T-cell (primary cell): ENCODE results near the gene RINL. TPM values are rescaled to one million over a fixed set of nuclear protein-coding genes. Genes with fewer than 3 reads are reported as not detected.

Experiments used
- ATAC-seq, 4 experiments: fragments of 200-7000 bp in 3 of 4; fragments of 150-1000 bp in 1 of 4; cut with Tn5 transposase; replicated peaks in 1 of 4; 1 replicate in 3 of 4; 2 replicates in 1 of 4; pipeline ENCODE4 v1.10.0; 2021; ENCODE audit warnings: moderate library complexity in 3 of 4, mild to moderate bottlenecking in 2 of 4, moderate number of reproducible peaks in 1 of 4
- CTCF ChIA-PET, 2 donors: fragments of 300-600 bp; sonication (Branson Sonifier 250); formaldehyde crosslinking; loops; one replicate each; lab custom pipeline; 2022; ENCODE audit warnings: antibody characterized with exemption in 2 of 2; lab: Charles Lee
- POLR2A ChIA-PET, 2 donors: fragments of 300-600 bp; sonication (Branson Sonifier 250); formaldehyde crosslinking; loops; one replicate each; lab custom pipeline; 2022; ENCODE audit warnings: antibody characterized with exemption in 2 of 2; lab: Charles Lee
- DNase-seq, 35 experiments: peaks; one replicate each; pipeline versions ENCODE4 v3.0.0 to v3.0.0-alpha.2; 2013 to 2023
- H3K27ac ChIP-seq: one replicate; pipeline ENCODE4 v1.5.1; 2013; ENCODE audit warnings: low read length
- H3K27me3 ChIP-seq, 2 experiments: replicated peaks in 1 of 2; 1 replicate in 1 of 2; 2 replicates in 1 of 2; pipeline versions ENCODE4 v1.6.1 to v1.7.0; 2013; ENCODE audit warnings: low read length in 1 of 2, mixed read lengths in 1 of 2; ENCODE audit not compliant: control insufficient read depth in 2 of 2, insufficient read depth in 2 of 2; ENCODE audit errors: extremely low read depth in 1 of 2
- H3K36me3 ChIP-seq, 2 donors: 1 replicate in 1 of 2; 2 replicates in 1 of 2; pipeline versions ENCODE4 v1.6.1 to v1.7.0; 2013; ENCODE audit warnings: low read length in 1 of 2; ENCODE audit not compliant: control insufficient read depth in 2 of 2, insufficient read depth in 1 of 2; ENCODE audit errors: extremely low read depth in 1 of 2
- H3K4me1 ChIP-seq, 2 experiments: 1 replicate in 1 of 2; 2 replicates in 1 of 2; pipeline versions ENCODE4 v1.6.1 to v1.7.0; 2013; ENCODE audit warnings: low read length in 2 of 2, mixed read lengths in 1 of 2; ENCODE audit not compliant: insufficient read depth in 2 of 2, control insufficient read depth in 1 of 2; ENCODE audit errors: extremely low read depth in 1 of 2
- H3K4me3 ChIP-seq, 2 donors: 1 replicate in 1 of 2; 2 replicates in 1 of 2; pipeline versions ENCODE4 v1.5.1 to v1.7.0; 2013; ENCODE audit warnings: mild to moderate bottlenecking in 2 of 2, low read length in 1 of 2, moderate library complexity in 1 of 2; ENCODE audit not compliant: control insufficient read depth in 1 of 2; ENCODE audit errors: extremely low read depth in 1 of 2
- H3K9me3 ChIP-seq: 2 replicates; pipeline ENCODE4 v1.7.0; 2013
- H3K27ac Mint-ChIP-seq, 2 donors: one replicate each; pipeline ENCODE4 v1.8.0; 2020 to 2021; ENCODE audit warnings: mild to moderate bottlenecking in 2 of 2, mixed read lengths in 2 of 2
- H3K27me3 Mint-ChIP-seq, 2 donors: one replicate each; pipeline ENCODE4 v1.8.0; 2021 to 2022; ENCODE audit warnings: mixed read lengths in 2 of 2
- H3K36me3 Mint-ChIP-seq: one replicate; pipeline ENCODE4 v1.8.0; 2021; ENCODE audit warnings: mixed read lengths
- H3K4me1 Mint-ChIP-seq, 3 donors: one replicate each; pipeline ENCODE4 v1.8.0; 2020 to 2022; ENCODE audit warnings: mixed read lengths in 3 of 3, mild to moderate bottlenecking in 1 of 3
- H3K4me3 Mint-ChIP-seq, 3 donors: one replicate each; pipeline ENCODE4 v1.8.0; 2020 to 2022; ENCODE audit warnings: mild to moderate bottlenecking in 3 of 3, mixed read lengths in 3 of 3, moderate library complexity in 3 of 3
- H3K9me3 Mint-ChIP-seq, 3 donors: one replicate each; pipeline ENCODE4 v1.8.0; 2020 to 2022; ENCODE audit warnings: mixed read lengths in 3 of 3
- WGBS: methylation state at CpG from one replicate; pipeline ENCODE4 v1.1.5; 2013; ENCODE audit warnings: missing lambda C conversion rate; ENCODE audit not compliant: insufficient coverage; 5-methylcytosine and 5-hydroxymethylcytosine counted together
- total RNA-seq, 35 experiments: library from RNA in 6 of 35; stranded (reverse) in 6 of 35; fragments of 120-200 nt in 1 of 35; gene quantifications; one replicate each; pipeline versions ENCODE4 v1.2.1 to v1.2.4 and lab custom pipeline; 2013 to 2026

Gene RINL
- total RNA-seq, 5 donors from 2014 or later (not counting 1 experiment from before 2014, with no cell fraction given) = 44.2 to 81.3 (median 71.0) TPM

DNA sequence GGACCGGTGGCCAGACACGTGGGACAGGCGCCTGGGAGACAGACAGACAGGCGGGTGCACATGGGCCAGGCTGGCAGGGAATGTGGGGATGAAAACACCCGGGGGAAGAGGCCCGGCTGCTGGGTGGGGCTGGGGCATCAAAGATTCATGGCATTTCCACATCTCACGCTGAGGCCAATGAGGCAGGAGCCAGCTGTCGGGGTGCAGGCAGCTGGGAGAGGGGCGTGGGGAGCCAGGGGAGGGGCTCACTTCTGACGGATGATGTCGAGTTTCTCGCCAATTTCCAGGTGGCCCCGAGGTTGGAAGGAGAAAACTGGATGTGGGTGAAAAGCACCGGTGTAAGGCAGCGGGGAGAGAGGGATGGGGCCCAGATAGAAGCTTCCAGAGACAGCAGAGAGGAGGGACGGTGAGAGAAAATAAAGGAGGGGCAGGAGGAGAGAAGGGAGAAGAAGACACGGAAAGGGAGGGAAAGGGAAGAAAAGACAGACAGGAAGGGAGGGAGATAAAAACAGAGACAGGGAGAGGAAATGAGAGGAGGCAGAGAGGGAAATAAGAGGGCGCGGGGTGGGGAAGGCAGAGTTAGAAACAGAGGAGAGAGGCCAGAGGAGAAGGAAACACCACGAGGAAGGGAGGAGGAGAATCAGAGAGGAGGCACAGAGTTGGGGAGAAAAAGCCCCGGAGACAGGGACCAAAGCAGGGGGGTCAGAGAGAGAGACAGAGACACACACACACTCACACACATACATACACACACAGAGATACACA, 41.9 kb upstream of the RINL start:
- Mint-ChIP-seq H3K27me3 (no peaks in the 10 kb centered on the region), H3K4me3 (no peak overlapping the region), H3K9me3 (no peaks in the 10 kb centered on the region), H3K27ac (no peak overlapping the region), H3K36me3 (peaks cover 17% of the 10 kb centered on the region), H3K4me1 (peaks cover 0 to 8% (median 0%) of the 10 kb centered on the region in 3 donors)
- Histone ChIP-seq H3K27me3 (no peaks in the 10 kb centered on the region), H3K27ac (no peak overlapping the region), H3K4me3 (no peak overlapping the region), H3K9me3 (no peaks in the 10 kb centered on the region), H3K4me1 (peaks cover 0 to 17% of the 10 kb centered on the region in 2 experiments), H3K36me3 (peaks cover 15 to 17% of the 10 kb centered on the region in 2 donors)
- CTCF ChIA-PET = no interaction called here
- POLR2A ChIA-PET = interaction anchor here in 1 of 2 donors (0.7 kb wide), 1 partner anchor 375 kb away, joined by 4 read pairs; no protein-coding TSS in a partner anchor
- DNase-seq = no peak
- ATAC-seq = no peak
- WGBS = 92% methylated on average over 17 of the region's 21 CpGs

DNA sequence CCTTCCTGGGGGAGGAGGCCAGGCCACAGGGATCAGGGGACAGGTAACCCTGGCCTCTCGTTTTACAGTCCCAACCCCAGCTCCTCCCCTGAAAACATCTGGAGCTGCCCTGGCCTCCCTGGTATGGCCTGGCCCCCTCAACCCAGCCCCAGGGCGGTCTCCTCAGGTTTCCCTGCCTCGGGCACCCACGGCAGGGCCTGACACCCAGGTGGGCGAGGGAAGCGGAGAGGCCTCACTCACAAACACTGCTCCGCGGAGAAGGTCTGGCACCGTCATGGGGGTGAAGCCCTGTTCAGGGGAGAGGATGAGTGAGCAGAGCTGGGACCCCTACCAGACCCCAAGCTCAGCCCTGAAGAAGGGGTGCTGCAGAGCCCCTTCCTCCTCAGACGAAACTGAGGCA, 40.5 kb upstream of the RINL start:
- CTCF ChIA-PET = no interaction called here
- no peaks in the 10 kb centered on the region for H3K9me3 Mint-ChIP-seq
- POLR2A ChIA-PET = no interaction called here
- WGBS = 71% methylated on average over 1 of the region's 10 CpGs
- Histone ChIP-seq H3K9me3 (no peaks in the 10 kb centered on the region), H3K36me3 (peaks cover 9 to 15% of the 10 kb centered on the region in 2 donors), H3K4me1 (peaks cover 0 to 2% of the 10 kb centered on the region in 2 experiments), H3K27ac (no peak overlapping the region), H3K4me3 (no peak overlapping the region), H3K27me3 (no peaks in the 10 kb centered on the region)
- H3K27me3 Mint-ChIP-seq = no peaks in the 10 kb centered on the region
- H3K4me1 Mint-ChIP-seq = no peaks in the 10 kb centered on the region
- H3K27ac Mint-ChIP-seq = no peak overlapping the region
- H3K36me3 Mint-ChIP-seq = peaks cover 9% of the 10 kb centered on the region
- no peak for DNase-seq
- no peak overlapping the region for H3K4me3 Mint-ChIP-seq
- no peak for ATAC-seq

DNA sequence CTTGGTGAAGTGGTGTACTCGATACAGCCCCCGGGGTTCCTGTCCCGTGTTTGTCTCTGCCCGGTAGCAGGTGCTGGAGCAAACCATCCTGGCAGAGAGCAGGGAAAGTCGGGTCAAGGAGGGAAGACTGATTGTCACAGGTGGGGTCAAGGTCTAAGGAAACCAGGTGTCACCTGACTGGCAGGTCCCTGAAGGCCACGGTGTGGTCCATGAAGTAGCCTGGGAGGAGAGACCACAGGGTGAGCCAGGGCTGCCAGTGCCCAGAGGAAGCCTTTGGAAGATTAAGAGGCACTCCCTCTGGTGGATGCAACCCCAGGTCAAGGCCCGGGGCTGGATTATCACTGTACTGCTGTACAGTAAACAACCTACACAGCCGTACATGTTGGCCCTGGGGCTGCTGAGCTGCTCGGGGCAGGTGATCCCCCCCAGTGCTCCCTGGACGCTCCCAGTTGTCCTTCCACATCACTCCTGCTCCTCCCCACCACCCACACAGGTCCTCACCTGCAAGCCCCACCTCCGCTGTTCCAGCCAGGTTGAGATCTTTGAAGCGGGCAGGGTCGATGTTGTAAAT, 39.9 kb upstream of the RINL start:
- 91% methylated on average over 9 of the region's 13 CpGs for WGBS
- ATAC-seq = no peak
- Mint-ChIP-seq H3K27ac (no peak overlapping the region), H3K4me3 (no peak overlapping the region), H3K27me3 (no peaks in the 10 kb centered on the region), H3K9me3 (no peaks in the 10 kb centered on the region), H3K36me3 (peaks cover 9% of the 10 kb centered on the region), H3K4me1 (no peaks in the 10 kb centered on the region)
- H3K4me3 ChIP-seq = no peak overlapping the region
- H3K27me3 ChIP-seq = no peaks in the 10 kb centered on the region
- DNase-seq = no peak
- ChIA-PET CTCF (no interaction called here), POLR2A (no interaction called here)
- H3K9me3 ChIP-seq = no peaks in the 10 kb centered on the region
- peaks cover 9 to 15% of the 10 kb centered on the region in 2 donors for H3K36me3 ChIP-seq
- H3K27ac ChIP-seq = no peak overlapping the region
- H3K4me1 ChIP-seq = no peaks in the 10 kb centered on the region

DNA sequence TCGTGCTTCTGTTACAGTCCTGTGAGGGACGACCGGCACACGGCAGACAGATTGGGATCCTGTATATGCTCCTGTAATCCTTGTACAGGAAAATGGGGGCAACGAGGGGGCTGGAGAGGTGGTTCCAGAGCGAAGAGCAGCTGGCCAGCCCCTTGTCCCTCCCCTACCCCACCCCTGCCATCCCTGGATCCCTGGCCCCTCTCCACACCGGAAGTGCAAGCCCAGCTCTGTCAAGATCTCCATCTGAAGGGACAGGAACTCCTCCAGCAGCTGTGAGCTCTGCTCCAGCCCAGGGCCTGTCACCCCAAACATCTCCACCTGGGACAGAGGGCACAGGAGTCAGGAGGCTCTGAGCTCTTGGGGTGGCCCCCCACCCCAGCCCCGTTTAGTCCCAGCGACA, 39.4 kb upstream of the RINL start:
- ATAC-seq (no peak), DNase-seq (no peak)
- Mint-ChIP-seq H3K36me3 (peaks cover 9% of the 10 kb centered on the region), H3K4me3 (no peak overlapping the region), H3K27me3 (no peaks in the 10 kb centered on the region), H3K4me1 (peaks cover 0 to 2% (median 0%) of the 10 kb centered on the region in 3 donors), H3K27ac (no peak overlapping the region), H3K9me3 (no peaks in the 10 kb centered on the region)
- Histone ChIP-seq H3K4me1 (no peaks in the 10 kb centered on the region), H3K9me3 (no peaks in the 10 kb centered on the region), H3K27me3 (peaks cover 0 to under 1% of the 10 kb centered on the region in 2 experiments), H3K36me3 (peaks cover 9 to 15% of the 10 kb centered on the region in 2 donors), H3K27ac (no peak overlapping the region), H3K4me3 (no peak overlapping the region)
- WGBS = 89% methylated on average over 5 of the region's 9 CpGs
- ChIA-PET POLR2A (interaction anchor here (0.7 to 0.8 kb wide), 2 partner anchors 18 to 358 kb away, joined by 4 read pairs; partner anchors contain the start of gene NFKBIB (in 1 of the 2)), CTCF (no interaction called here)

DNA sequence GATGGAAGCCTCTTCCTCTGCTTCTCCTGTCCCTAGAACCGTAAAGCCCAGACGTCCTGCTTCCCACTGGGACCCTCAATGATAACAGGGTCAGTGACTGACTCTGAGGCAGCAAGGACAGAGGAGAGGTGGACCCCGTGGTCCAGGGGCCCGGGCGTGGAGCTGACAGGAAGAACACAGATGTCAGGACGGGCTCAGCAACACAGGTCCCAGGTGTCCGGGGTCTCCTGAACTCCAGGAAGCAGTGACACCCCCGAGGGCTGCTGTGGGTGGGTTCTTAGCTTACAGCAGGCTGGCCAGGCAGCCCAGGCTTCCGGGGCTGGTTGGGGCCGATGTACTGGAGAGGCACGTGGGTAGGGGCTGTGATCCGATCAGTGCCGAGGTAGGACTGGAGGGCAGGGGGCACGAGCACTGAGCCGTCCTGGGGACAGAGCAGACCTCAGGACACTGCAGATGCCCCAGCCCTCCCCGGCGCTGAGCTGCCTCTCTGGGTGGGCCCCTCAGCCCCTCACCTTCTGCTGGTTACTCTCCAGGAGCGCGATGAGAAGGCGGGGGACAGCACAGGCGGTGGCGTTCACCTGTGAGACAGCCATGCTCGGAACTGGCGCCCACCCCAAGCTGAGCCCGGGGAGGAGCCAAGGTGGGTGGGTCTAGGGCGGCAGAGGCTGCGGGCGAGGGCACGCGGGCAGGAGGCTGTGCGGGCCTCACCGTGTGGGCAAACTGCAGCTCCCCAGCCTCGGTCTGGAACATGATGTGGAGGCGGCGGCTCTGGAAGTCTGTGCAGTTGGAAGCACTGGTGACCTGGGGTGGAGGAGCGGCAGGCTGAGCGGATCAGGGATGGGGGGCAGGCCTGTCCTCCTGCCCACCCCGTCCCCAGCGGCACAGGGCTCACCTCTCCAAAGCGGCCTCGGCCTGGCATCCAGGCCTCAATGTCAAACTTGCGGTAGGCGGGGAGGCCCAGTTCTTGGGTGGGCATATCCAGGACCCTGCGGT, 37.5 kb upstream of the RINL start:
- CTCF ChIA-PET = no interaction called here
- Histone ChIP-seq H3K27me3 (peaks cover 0 to 13% of the 10 kb centered on the region in 2 experiments), H3K27ac (no peak overlapping the region), H3K4me3 (no peak overlapping the region), H3K36me3 (peaks cover 0 to 5% of the 10 kb centered on the region in 2 donors), H3K4me1 (no peaks in the 10 kb centered on the region), H3K9me3 (no peaks in the 10 kb centered on the region)
- peaks cover 0 to 2% (median 0%) of the 10 kb centered on the region in 3 donors for H3K4me1 Mint-ChIP-seq
- POLR2A ChIA-PET = no interaction called here
- 96% methylated on average over 40 of the region's 44 CpGs for WGBS
- no peaks in the 10 kb centered on the region for H3K36me3 Mint-ChIP-seq
- DNase-seq (no peak), ATAC-seq (no peak)
- H3K4me3 Mint-ChIP-seq = no peak overlapping the region
- no peaks in the 10 kb centered on the region for H3K9me3 Mint-ChIP-seq
- no peaks in the 10 kb centered on the region for H3K27me3 Mint-ChIP-seq
- H3K27ac Mint-ChIP-seq = no peak overlapping the region

DNA sequence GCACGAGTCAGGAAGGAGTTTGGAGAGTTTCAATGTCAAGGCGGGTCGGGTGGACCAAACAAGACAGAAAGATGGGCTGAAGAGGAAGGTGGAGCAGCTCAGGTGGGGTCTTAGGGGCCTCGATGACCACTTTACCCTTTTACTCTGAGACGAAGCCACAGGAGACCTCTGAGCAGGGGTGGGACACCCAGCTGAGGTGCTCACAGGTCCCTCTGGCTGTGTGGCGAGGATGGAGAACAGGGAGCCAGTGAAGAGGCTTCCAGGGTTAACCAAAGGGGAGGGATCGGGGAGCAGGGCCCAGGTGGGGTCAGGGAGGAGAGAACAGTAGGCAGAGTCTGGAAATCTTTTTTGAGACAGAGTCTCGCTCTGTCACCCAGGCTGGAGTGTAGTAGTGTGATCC, 35.9 kb upstream of the RINL start:
- ChIA-PET CTCF (interaction anchor here (0.6 to 1.3 kb wide), 3 partner anchors 16 to 520 kb away, joined by 5 to 8 read pairs (median 5); partner anchors contain the start of genes MRPS12 (in 1 of the 2) and SARS2 (in 1 of the 2)), POLR2A (no interaction called here)
- Histone ChIP-seq H3K9me3 (no peaks in the 10 kb centered on the region), H3K27me3 (peaks cover 0 to 15% of the 10 kb centered on the region in 2 experiments), H3K27ac (no peak overlapping the region), H3K4me1 (peaks cover 0 to 5% of the 10 kb centered on the region in 2 experiments), H3K4me3 (no peak overlapping the region), H3K36me3 (peaks cover 0 to 5% of the 10 kb centered on the region in 2 donors)
- Mint-ChIP-seq H3K4me1 (peaks cover 2 to 6% (median 4%) of the 10 kb centered on the region in 3 donors), H3K9me3 (no peaks in the 10 kb centered on the region), H3K4me3 (no peak overlapping the region), H3K27me3 (no peaks in the 10 kb centered on the region), H3K27ac (no peak overlapping the region), H3K36me3 (peaks cover 2% of the 10 kb centered on the region)
- DNase-seq = no peak
- 90% methylated on average over 4 of the region's 8 CpGs for WGBS
- ATAC-seq = no peak
